Subcutaneous abdominal adipose tissue (tissue), 5 donors: ENCODE measurements around the gene KRTAP9-6.
"Not testable (repeated sequence)": the region's sequence is repeated elsewhere in the genome, so short reads cannot be mapped to it uniquely, and the experiment has no call there.

Source experiments
- H3K27ac ChIP-seq: one replicate; pipeline ENCODE4 v1.7.0; 2013; ENCODE audit warnings: low read depth, mild to moderate bottlenecking, inconsistent platforms, low read length, moderate library complexity
- H3K27me3 ChIP-seq, 5 donors: one replicate each; pipeline ENCODE4 v1.7.0; 2013; ENCODE audit warnings: low read length in 5 of 5, inconsistent platforms in 1 of 5; ENCODE audit not compliant: control insufficient read depth in 5 of 5, insufficient read depth in 4 of 5
- H3K36me3 ChIP-seq, 5 donors: one replicate each; pipeline ENCODE4 v1.7.0; 2013; ENCODE audit warnings: low read length in 5 of 5; ENCODE audit not compliant: control insufficient read depth in 5 of 5, insufficient read depth in 5 of 5
- H3K4me1 ChIP-seq, 5 donors: one replicate each; pipeline ENCODE4 v1.7.0; 2013; ENCODE audit warnings: low read length in 5 of 5, mild to moderate bottlenecking in 3 of 5, moderate library complexity in 1 of 5; ENCODE audit not compliant: control insufficient read depth in 5 of 5, insufficient read depth in 5 of 5
- H3K4me3 ChIP-seq, 5 donors: one replicate each; pipeline ENCODE4 v1.7.0; 2013; ENCODE audit warnings: low read length in 5 of 5, low read depth in 1 of 5
- H3K9ac ChIP-seq, 5 donors: one replicate each; pipeline ENCODE4 v1.7.0; 2013; ENCODE audit warnings: low read length in 5 of 5, mild to moderate bottlenecking in 4 of 5, moderate library complexity in 3 of 5
- H3K9me3 ChIP-seq, 5 donors: one replicate each; pipeline ENCODE4 v1.7.0; 2013; ENCODE audit warnings: low read length in 5 of 5; ENCODE audit not compliant: control insufficient read depth in 5 of 5
- donor health status: healthy.
- donor health status: healthy.
- donor health status: healthy.
- donor health status: healthy.
- donor health status: healthy.

Gene KRTAP9-6

GRCh38 chr17:41271323-41271722 is 6.1 kb downstream of the KRTAP9-6 start:
- not testable (repeated sequence) for H3K4me3 ChIP-seq, H3K27me3 ChIP-seq, H3K4me1 ChIP-seq, H3K9ac ChIP-seq, H3K36me3 ChIP-seq, H3K9me3 ChIP-seq, H3K27ac ChIP-seq

GRCh38 chr17:41271858-41272257 is 6.7 kb downstream of the KRTAP9-6 start:
- no peaks in the 10 kb centered on the region for H3K36me3 ChIP-seq
- H3K9ac ChIP-seq, result no peak overlapping the region
- no peak overlapping the region for H3K27ac ChIP-seq
- H3K4me1 ChIP-seq, result no peaks in the 10 kb centered on the region
- no peak overlapping the region for H3K4me3 ChIP-seq
- H3K9me3 ChIP-seq, result no peaks in the 10 kb centered on the region
- H3K27me3 ChIP-seq, result peaks cover 0 to 3% (median 0%) of the 10 kb centered on the region in 5 donors

GRCh38 chr17:41275648-41276190 is 10.5 kb downstream of the KRTAP9-6 start, which contains the start of gene KRTAP9-7:
Gene KRTAP9-7, plus strand, starts transcription at chr17:41275698. Its CDS starts 0 bp downstream, at chr17:41275698.
- H3K27me3 ChIP-seq, H3K9ac ChIP-seq, H3K4me3 ChIP-seq, H3K36me3 ChIP-seq, H3K4me1 ChIP-seq, H3K9me3 ChIP-seq, H3K27ac ChIP-seq: not testable (repeated sequence)

GRCh38 chr17:41278176-41278955 is 13.2 kb downstream of the KRTAP9-6 start:
- Histone ChIP-seq H3K9ac (no peak overlapping the region), H3K27ac (no peak overlapping the region)

GRCh38 chr17:41284043-41284442 is 18.9 kb downstream of the KRTAP9-6 start:
- no peaks in the 10 kb centered on the region for H3K36me3 ChIP-seq
- H3K9me3 ChIP-seq, result peaks cover 0 to 6% (median 0%) of the 10 kb centered on the region in 5 donors
- no peak overlapping the region for H3K4me3 ChIP-seq
- H3K9ac ChIP-seq, result no peak overlapping the region
- H3K27me3 ChIP-seq, result peaks cover 0 to 4% (median 1%) of the 10 kb centered on the region in 5 donors
- no peak overlapping the region for H3K27ac ChIP-seq
- no peaks in the 10 kb centered on the region for H3K4me1 ChIP-seq

More at GRCh38 chr17:41278176-41278955, 13.2 kb downstream of the KRTAP9-6 start:
- Histone ChIP-seq H3K27me3 (peaks cover 0 to 7% (median 0%) of the 10 kb centered on the region in 5 donors), H3K36me3 (no peaks in the 10 kb centered on the region), H3K4me3 (no peak overlapping the region), H3K4me1 (no peaks in the 10 kb centered on the region), H3K9me3 (peaks cover 0 to 6% (median 0%) of the 10 kb centered on the region in 5 donors)

- Histone ChIP-seq H3K9me3 (peaks cover 0 to 6% (median 0%) of the 10 kb centered on the region in 5 donors), H3K4me1 (no peaks in the 10 kb centered on the region), H3K36me3 (no peaks in the 10 kb centered on the region), H3K9ac (no peak overlapping the region), H3K27me3 (peaks cover 0 to 4% (median 2%) of the 10 kb centered on the region in 5 donors), H3K4me3 (no peak overlapping the region), H3K27ac (no peak overlapping the region)
These were observed 19.4 kb downstream of the KRTAP9-6 start for GRCh38 chr17:41284546-41284945.

- Histone ChIP-seq H3K9ac (no peak overlapping the region), H3K36me3 (no peaks in the 10 kb centered on the region), H3K27ac (no peak overlapping the region), H3K27me3 (peaks cover 0 to 4% (median 0%) of the 10 kb centered on the region in 5 donors), H3K4me1 (no peaks in the 10 kb centered on the region), H3K4me3 (no peak overlapping the region), H3K9me3 (no peaks in the 10 kb centered on the region)
These were observed 21.9 kb downstream of the KRTAP9-6 start for GRCh38 chr17:41287050-41287449.

- no peaks in the 10 kb centered on the region for H3K4me1 ChIP-seq
- H3K9ac ChIP-seq, result no peak overlapping the region
- H3K9me3 ChIP-seq, result no peaks in the 10 kb centered on the region
- no peak overlapping the region for H3K4me3 ChIP-seq
- no peak overlapping the region for H3K27ac ChIP-seq
- H3K27me3 ChIP-seq, result peaks cover 0 to 5% (median 3%) of the 10 kb centered on the region in 5 donors
- no peaks in the 10 kb centered on the region for H3K36me3 ChIP-seq
These were observed 28.8 kb downstream of the KRTAP9-6 start for GRCh38 chr17:41294016-41294415.

- H3K4me1 ChIP-seq, result no peaks in the 10 kb centered on the region
- H3K27ac ChIP-seq, result no peak overlapping the region
- H3K9me3 ChIP-seq, result peaks cover 0 to 2% (median 0%) of the 10 kb centered on the region in 5 donors
- no peak overlapping the region for H3K9ac ChIP-seq
- no peaks in the 10 kb centered on the region for H3K36me3 ChIP-seq
- H3K4me3 ChIP-seq, result no peak overlapping the region
- peaks cover 0 to 5% (median 0%) of the 10 kb centered on the region in 5 donors for H3K27me3 ChIP-seq
These were observed 31.7 kb downstream of the KRTAP9-6 start for GRCh38 chr17:41296846-41297245.

GRCh38 chr17:41298458-41299135 is 33.4 kb downstream of the KRTAP9-6 start:
- no peak overlapping the region for H3K9ac ChIP-seq
- H3K4me3 ChIP-seq, result no peak overlapping the region
- no peaks in the 10 kb centered on the region for H3K36me3 ChIP-seq
- H3K27ac ChIP-seq, result no peak overlapping the region
- H3K9me3 ChIP-seq, result peaks cover 0 to 7% (median 3%) of the 10 kb centered on the region in 5 donors
- H3K4me1 ChIP-seq, result no peaks in the 10 kb centered on the region
- H3K27me3 ChIP-seq, result peaks cover 0 to 5% (median 0%) of the 10 kb centered on the region in 5 donors
